Activated T-cell treated with anti-CD3 and anti-CD28 coated beads for 48 hours (primary cell): ENCODE results near the gene CBX8.
"Not testable (repeated sequence)": the region's sequence is repeated elsewhere in the genome, so short reads cannot be mapped to it uniquely, and the experiment has no call there.

Experiments
- DNase-seq: peaks from one replicate; pipeline ENCODE4 v3.0.0-alpha.2; 2020; ENCODE audit warnings: low read depth

CBX8 gene

DNA sequence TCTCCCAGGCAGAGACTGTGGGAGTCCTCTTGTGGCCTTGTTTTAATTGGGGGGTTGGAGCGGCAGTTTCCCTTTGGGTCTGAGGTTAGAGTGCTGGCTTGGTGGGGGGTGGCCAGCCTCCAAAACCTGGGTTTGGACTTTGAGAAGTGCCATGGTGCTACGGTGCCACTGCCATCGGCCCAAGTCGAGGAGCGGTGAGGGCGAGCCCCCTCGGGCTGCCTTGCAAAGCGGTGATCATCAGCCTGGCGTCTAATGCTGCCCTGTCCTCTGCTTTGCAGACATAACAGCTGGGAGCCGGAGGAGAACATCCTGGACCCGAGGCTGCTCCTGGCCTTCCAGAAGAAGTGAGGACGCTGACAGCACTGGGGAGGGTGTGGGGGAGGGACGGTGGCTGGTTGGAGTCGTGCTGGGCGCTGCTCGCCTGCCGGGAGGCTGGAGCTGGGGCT, 17.8 kb downstream of the CBX8 start:
- no peak for DNase-seq

DNA sequence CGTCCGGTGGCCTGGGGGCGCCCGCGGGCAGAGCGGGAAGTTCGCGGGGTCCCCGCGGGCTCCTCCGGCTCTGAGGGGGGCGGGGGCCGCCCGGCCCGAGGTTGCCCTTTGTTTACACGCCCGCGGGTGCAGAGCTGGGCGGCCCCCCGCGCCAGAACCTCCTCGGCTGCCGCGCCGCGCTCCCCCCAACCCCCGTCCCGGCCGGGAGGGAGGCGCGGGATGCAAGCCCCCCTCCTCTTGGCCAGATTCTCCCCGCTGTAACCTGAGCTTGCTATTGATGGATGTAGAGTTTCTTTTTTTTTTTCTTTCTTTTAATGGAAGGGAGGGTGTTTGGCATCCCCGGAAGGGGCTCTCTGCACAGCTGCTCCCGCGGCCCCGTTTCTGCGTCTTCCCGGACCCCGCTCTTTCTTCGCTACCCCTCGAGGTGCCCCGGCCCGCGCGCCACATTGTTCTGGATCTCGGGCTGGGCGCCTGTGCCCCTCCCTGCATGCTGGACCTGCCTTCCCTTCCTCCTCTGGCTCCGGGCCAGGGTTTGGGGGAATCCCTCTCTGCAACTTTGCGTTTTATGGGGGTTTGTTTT, 18.3 kb downstream of the CBX8 start:
- no peak for DNase-seq

DNA sequence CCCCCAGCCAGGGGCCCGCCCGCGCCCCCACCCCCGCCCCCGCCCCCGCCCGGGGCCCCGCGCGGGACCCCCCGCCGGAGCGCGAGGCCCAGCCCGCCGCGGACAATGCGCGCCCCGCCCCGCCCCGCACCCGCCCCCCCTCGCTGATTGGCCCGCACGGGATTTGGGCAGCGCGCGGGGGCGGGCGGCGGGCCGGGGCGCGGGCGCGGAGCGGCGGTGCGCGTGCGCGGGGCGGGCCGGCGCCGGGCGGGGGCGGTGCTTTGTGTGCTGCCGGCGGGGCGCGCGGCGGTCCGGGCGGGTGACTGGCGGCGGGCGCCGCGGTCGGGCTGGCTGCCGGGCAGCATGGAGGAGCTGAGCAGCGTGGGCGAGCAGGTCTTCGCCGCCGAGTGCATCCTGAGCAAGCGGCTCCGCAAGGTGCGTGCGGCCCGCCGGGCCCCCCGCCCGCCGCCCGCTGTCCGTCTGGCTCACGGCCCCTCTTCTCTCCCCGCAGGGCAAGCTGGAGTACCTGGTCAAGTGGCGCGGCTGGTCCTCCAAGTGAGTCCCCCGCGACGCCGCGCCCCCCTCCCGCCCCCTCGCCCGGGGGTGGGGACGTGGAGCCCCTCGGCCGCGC, 18.9 kb downstream of the CBX8 start, which contains the start of gene CBX2:
Gene CBX2 (plus strand): TSS at position 255 of the 610 bp plus-strand sequence. CDS start 88 bp downstream, at position 343.
- peak; percentile 85 for DNase-seq

DNA sequence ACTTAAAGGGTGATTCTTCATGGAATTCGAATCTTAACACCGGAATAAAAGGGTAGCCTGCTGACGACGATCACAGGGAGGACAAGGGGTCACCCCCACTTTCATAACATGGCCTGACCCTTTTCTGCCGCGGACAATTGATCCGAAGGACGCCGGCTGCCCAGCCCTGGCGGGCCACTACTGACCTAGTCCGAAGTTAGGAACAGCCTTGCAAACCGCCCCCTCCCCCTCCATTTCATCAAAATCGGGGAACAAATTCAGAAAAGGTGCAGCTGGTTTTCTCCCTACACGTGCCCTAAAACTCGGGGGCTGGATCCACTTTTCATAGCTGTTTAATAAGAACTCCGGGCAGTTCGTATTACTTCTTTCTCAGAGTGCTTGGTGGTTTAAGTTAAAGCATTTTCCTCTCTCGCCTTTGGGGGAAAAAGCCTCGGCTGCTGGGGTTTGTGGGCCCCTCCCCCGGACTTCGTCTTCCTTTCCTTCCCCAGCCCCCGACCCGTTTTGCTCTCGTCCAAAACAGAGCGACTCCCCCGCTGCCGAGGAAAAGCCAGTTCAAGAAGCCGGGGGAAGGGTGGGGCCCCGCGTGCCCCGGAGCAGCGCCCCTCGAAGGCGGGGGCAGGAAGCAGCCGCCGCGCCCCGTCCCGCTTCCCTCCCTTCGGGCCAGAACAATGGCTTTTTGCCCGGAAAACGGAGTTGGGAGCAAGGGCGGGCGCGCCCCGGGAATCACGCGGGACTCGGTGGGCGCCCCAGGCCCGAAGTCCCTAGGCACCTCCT, 19.6 kb downstream of the CBX8 start:
- DNase-seq = peak; percentile 24

DNA sequence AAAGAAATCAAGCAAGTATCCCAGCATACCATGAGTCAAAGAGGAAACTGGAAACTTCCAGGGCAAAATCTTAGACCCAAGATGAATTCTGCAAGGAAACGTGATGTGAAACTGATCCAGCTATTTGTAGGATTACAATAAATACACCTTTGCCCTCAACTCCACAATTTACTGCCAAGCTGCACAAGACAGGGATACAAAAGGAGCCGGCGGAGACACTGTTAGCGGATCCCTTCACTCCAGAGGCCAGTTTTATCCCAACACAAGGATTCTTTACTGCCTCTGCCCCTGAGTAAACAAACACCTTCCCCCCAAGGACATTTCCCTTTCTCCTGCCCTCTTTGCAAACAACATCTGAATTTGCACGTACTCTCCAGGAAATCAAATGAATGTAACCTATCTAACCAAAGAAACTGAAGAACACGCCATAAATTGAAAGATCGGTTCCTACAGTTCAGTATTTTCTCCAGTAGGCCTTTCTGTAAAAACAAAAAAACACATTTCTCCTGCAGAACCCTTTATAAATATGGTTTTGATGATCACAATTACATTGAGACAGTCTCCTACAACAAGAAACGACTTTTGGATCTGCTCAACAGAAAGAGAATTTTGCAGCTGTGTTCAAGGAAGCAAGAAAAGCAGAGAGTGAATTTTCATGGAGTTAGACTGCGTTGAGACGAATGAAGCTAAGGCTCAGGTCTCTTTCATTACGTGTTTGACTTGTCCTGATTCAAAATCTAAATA, 20.3 kb downstream of the CBX8 start:
- no peak for DNase-seq

DNA sequence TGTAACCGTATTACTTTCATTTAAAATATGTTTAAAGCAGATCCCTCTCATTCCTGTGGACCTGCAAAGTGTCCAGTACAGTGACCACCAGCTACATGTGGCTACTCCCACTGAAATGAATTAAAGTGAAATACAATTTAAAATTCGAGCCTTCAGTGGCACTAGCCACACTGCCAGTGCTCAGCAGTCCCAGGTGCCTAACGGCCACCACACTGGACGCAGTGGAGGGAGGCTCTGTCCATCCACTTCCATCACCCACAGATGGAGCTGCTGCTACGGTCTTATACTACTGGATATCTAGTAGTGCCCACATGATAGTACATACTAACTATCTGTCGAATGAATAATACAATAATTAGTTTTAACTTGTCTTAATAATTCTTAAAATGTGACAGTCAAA, 21.2 kb downstream of the CBX8 start:
- DNase-seq = no peak

DNA sequence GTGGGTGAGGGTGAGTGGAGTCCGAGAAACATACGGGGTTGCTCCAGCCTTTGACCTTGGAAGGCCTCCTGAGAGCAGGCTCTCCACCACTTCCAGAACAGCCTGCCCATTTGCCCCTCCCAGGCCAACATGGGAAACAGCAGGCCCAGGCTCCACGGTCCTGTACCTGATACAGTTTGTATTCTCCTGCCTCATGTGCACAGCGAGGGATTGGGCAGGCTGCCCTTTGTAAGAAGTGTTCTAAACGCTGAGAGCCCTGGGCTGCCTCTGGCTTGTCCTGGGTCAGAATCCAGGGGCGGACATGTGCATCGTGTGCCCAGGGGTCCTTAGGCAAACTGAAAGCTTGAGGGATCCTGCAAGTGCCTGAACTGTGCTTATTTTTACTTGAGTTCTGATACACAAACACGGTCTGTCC, 22.3 kb downstream of the CBX8 start:
- no peak for DNase-seq

DNA sequence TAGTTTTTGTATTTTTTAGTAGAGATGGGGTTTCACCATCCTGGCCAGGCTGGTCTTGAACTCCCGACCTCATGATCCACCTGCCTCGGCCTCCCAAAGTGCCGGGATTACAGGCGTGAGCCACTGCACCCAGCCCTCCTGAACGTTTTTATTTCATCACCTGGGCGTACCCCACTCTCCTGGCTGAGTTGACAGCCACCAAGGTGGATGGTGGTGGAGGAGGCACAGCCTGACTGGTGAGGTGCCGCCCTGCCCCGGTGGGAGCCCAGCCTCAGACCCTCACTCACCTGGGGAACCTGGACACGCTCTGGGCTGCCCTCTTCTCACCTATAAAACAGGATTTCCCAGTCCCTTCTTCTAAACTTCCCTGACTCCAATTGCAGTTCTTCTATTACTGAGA, 24.2 kb downstream of the CBX8 start:
- DNase-seq = not testable (repeated sequence)

DNA sequence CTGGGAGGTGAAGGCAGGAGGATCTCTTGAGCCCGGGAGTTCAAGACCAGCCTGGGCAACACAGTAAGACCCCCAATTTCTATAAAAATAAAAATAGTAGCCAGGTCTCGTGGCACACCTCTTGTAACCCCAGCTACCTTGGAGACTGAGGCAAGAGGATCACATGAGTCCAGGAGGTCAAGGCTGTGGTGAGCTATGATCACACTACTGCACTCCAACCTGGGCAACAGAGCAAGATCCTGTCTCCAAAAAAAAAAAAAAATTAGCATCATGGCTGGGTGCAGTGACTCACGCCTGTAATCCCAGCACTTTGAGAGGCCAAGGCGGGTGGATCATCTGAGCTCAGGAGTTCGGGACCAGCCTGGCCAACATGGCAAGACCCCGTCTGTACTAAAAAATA, 25.6 kb downstream of the CBX8 start:
- no peak for DNase-seq

DNA sequence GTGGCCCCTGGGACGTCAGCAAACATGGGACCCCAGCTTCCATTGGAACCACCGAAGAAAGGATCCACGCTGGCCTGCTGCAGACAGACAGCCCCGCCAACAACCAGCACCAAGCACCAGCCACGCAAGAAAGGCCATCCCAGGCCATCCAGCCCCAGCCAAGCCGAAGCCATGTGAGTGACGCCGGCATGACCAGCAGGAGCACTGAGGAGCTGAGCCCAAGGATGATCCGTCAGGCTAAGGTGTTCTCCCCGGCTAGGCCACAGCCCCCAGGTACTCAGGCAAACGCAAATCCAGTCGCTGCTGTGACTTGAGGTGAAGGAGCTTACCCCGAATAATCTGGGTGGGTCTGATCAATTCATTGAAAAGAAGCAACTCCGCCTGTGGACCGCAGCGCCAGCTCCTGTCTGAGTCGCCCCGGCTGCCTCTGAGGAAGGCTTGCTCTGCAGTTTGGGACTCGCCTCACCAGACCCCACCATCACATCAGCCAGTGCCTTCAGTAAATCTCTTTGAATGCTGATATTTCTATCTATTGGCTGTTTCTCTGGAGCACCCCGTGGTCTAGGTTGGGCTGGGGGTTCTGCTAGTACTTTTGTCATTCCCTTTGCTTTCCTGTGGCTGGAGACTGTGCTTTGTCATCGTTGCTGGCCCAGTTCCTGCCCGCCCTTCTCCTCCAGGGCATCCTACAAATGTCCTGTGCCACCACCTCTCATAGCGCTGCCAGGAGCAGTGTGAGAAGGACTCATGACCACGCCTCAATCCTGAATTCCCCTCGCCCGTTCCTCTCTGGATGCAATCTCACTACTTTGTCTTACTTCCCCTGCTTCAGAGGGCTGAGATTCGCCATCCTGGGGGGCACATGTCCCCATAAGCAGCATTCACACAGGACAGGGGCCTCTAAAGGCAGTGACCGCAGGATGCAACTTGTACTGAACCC, 27.0 kb downstream of the CBX8 start:
- no peak for DNase-seq

DNA sequence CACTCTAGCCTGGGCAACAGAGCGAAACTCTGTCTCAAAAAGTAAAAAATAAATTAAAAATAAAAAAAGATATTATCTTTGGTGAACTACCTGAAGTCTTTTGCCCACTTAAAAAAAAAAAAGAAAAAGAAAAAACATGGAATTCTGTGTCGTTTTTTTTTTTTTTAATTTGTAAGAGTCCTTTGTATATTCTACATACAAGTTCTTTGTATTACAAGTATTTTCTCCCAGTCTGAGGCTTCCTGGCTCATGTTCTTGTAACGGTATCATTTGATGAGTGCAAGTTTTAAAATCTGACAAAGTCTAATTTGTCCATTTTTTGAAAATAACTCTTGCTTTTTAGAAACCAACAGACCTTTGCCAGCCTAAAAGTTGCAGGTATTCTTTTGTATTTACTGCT, 31.2 kb downstream of the CBX8 start:
- no peak for DNase-seq

DNA sequence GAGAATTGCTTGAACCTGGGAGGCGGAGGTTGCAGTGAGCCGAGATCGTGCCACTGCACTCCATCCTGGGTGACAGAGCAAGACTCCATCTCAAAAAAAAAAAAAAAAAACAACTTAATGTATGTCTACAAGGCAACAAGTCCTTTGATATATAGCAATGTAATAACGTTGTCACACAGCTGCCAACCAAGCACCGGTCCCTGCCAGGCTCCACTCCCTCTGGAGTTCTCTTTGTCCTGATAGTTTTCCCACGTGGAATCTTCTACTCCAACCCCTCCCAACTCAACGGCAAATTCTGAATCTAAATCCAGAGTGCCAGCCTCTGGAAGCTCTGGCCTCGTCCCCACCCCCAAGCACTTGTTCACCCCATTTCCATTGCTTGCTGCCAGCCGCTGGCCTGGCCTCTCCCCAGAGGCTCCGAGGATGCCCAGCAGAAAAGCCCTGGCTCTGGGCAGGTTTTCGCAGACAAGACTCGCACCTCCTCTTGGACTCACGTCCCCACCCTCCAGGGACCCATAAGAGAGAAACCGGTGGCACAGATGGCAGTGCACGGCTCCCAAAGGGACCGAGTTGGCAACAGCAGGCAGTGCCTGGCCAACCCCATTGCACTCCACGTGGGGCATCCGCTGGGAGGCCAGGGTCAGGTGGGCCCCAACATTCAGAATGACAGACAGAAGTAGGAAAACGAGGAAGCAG, 34.8 kb downstream of the CBX8 start:
- DNase-seq = no peak

DNA sequence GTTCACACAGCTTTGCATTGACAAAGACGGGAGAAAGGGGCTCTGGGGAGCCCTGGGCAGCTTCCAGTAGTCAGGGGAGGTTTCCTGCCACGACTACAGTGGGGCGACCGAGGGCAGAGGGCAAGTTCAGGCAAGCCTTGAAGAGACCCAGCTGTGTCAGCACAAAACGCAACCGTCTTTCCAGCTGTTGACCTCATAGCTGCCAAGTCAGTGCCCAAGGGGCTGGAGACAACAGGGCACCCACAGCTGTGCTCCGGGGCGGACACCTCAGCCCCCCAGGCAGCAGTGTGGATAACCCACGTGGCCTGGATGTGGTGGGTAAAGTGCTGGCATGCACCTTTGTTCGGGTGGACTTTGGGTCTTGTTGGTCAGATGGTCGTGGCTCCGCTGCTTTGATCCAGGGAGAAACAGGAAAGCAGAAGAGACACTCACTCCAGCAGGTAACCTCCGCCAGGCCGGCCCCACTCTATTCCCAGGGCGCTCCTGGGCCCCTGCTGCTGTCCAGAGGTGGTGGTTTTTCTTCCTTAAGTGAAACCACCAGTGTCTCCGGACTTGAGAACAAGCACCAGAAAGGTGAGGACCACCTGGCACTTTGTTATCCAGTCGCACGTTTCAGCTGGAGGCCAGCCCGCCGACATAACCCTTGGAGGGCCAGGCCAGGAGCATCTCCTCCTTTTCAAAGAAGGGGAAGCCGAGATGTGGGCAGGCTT, 36.5 kb downstream of the CBX8 start:
- no peak for DNase-seq

DNA sequence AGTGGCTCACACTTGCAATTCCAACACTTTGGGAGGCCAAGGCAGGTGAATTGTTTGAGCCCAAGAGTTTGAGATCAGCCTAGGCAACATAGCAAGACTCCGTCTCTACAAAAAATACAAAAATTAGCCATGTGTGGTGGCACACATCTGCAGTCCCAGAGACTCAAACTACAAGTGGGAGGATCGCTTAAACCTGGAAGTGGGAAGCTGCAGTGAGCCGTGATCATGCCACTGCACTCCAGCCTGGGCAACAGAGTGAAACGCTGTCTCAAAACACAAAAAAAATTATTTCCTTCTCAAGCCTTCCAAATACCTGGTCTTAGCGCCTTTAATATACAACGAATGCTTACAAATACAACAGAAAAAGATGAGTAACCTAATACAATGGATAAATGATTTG, 38.6 kb downstream of the CBX8 start:
- DNase-seq = no peak

DNA sequence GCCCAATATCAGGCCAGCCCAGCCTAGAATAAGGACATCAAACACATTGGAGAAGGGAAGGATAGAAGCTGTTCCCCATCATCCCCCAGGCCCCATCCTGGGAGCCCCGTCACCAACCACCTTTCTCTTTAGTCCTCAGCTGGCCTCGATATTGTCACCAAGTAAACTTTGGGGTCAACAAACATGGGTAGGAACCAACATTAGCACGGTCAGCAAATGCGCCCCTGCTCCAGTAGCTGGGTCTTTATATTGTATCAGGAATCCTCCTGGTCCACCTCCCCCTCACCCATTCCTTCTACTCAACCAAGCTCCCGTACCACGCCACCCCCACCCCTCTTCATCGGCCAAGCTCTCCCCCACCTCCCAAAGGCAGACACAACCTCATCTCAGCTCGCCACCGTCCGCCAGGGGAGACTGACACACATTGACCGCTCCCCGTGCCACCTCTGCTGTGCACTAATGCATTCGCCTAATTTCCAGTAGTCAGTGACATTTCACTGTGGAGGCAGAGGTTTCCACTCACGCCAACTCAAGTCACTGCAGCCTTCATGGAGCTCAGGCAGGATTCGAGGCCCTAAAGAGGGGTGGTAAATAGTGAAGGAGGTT, 39.6 kb downstream of the CBX8 start:
- no peak for DNase-seq

DNA sequence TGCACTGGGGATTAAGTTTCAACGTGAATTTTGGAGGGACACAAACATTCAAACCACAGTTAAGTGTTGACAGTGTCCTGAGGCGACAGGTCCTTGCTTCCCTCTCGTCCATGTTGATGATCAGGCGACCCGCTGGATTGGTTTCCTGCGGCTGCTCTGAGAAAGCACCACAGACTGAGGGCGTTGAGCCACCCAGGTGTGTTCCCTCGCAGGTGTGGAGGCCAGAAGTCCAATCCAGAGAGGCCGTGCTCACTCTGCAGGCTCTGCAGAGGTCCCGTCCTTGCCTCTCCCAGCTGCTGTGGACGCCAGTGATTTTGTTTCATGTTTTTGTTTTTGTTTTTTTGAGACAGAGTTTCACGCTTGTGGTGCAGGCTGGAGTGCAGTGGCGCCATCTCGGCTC, 41.3 kb downstream of the CBX8 start:
- DNase-seq = no peak

DNA sequence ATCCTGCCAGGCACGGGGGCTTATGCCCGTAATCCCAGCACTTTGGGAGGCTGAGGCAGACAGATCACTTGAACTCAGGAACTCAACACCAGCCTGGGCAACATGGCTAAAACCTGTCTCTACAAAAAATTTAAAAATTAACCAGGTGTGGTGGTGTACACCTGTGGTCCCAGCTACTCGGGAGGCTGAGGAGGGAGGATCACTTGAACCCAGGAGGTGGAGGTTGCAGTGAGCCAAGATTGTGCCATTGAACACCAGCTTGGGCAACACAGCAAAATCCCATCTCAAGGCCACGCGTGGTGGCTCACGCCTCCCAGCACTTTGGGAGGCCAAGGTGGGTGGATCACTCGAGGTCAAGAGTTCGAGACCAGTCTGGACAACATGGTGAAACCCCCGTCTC, 42.0 kb downstream of the CBX8 start:
- DNase-seq = not testable (repeated sequence)

DNA sequence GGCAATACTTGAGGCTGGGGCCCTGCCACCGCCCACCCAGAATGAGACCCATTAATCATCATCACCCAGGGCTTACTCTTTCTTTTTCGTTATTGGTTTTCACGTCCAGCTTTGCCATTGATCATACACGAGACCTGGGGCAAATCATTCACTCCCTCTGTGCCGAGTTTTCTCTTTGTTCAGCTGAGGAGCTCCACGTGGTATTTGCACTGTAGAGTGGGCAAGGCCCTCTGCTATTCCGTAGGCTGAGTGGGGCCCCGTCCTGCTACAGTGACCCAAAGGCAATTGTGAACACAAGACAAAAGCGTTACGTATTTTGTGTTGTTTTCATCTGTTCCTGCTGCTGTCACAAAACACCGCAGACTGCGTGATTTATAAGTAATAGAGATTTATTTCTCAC, 42.5 kb downstream of the CBX8 start:
- DNase-seq = no peak

DNA sequence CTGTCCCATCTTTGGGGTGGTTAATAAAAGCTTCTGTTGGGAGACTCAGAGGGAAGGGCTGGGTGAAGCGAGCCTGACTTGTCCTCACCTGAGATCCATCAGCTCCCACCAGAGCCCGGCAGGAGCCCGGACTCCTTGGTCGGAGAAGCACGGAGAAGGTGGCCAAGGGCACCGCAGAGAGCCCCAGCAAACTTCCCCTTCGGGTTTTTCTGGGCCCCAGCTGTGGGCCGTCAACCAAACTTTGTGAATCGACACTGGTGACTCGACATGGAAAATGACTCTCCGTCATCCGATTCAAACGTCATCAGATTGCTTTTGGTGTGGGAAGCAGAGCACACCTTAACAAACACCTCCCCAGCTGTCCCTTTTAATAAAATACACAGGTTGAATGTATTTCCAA, 44.7 kb downstream of the CBX8 start:
- no peak for DNase-seq
